NCI-H226 (cell line): ENCODE data around the gene CD99L2.

Experiments used
- DNase-seq: peaks from one replicate; pipeline ENCODE4 v3.0.0-alpha.2; 2015

CD99L2 gene

GRCh38 chrX:150898343-150899190 lies at the start of gene CD99L2:
TSS of gene CD99L2 (minus strand) at chrX:150898668. CDS start at chrX:150898588, 80 bp downstream.
- DNase-seq: peak; percentile 79

DNA sequence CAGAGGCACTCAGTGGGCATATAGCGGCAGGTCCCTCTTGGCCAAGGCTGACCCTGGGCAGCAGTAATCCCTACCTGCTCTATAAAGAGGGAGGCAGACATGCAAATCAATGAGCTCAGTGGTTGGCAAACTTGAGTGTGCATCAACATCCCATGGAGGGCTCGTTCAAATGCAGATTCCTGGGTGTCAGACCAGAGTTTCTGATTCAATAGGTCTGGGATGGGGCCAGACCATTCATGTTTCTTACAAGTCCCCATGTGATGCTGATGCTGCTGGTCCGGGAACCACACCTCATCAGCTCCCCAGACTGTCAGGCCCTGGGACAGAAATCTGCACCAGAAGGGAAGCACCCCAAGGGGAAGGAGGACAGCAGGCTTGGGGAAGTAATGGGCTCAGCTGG lies 45.8 kb upstream of the CD99L2 start:
- DNase-seq: no peak

DNA sequence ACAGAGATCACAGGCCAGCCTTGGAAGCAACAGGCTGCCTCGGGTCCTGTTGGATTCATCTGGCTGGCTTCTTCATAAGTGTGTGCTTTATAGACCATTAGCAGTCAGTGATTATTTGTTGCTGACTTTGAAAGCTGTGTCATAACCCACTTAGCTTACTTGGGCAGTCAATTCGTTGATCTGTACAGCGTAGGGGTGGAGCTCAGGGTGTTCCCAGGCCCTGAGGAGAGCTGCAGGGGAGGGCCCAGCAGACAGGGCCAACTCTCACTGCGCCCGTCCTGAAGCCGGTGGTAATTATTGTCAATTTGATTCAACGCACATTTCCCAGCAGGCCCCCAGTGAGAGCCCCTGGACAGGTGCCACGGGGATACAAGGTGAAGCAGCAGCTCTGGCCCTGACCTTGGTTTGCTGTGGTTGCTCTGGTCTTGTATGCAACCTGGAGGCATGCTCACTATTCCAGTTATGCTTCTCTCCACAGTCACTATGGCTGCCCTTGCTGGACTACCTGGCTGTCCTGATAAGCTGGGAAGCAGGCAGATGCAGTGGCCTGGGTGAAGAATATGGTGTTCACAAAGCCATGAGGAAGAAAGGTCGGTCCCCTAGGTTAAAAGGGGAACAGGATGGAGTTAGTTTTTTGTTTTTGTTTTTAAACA lies 44.6 kb upstream of the CD99L2 start:
- no peak for DNase-seq

DNA sequence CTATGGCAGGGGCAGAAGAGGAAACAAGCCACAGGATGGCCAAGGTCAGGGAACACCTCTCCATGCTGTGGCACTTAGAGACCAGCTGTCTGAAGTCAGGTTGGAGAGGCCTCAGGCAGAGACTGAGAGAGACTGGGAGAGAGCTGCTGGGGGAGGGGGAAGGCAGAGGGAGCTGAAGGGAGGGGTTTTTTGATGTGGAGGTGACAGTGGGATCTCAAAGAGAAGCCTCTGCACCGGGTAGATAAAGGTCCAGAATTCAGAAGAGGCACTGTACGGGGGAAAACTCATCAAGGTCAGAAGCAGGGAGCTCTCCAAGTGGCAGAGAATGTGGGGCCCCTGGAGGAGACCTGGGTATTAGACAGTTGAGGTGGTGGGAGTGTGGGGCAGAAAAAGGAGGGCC lies 43.1 kb upstream of the CD99L2 start:
- no peak for DNase-seq

GRCh38 chrX:150940844-150941495 lies 42.5 kb upstream of the CD99L2 start:
- no peak for DNase-seq

GRCh38 chrX:150936556-150936955 lies 38.1 kb upstream of the CD99L2 start:
- DNase-seq: no peak

DNA sequence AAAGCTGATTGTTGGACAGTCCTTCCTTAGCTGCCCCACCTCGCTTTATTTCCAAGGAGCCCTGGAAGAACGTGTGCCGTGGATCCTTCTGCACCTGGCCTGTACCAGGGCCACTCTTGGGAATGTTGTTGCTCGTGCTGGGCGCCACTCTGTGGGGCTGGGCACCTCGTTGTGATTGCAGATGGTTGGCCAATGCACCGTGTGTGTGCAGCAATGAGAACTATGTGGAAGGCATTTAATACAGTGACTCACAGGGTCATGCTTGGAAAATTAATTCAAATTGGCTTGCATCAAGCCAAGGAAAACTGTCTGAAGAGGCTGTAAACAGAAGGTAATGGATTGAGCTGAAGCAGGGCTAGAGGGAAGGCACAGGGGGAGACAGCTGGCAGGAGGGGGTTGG lies 37.0 kb upstream of the CD99L2 start:
- DNase-seq: peak; percentile 16

GRCh38 chrX:150934453-150934852 lies 36.0 kb upstream of the CD99L2 start:
- DNase-seq: peak; percentile 60

- no peak for DNase-seq
These were observed 35.5 kb upstream of the CD99L2 start for GRCh38 chrX:150933945-150934350.

GRCh38 chrX:150929058-150929457 lies 30.6 kb upstream of the CD99L2 start:
- DNase-seq: no peak

GRCh38 chrX:150926791-150927190 lies 28.3 kb upstream of the CD99L2 start:
- no peak for DNase-seq

DNA sequence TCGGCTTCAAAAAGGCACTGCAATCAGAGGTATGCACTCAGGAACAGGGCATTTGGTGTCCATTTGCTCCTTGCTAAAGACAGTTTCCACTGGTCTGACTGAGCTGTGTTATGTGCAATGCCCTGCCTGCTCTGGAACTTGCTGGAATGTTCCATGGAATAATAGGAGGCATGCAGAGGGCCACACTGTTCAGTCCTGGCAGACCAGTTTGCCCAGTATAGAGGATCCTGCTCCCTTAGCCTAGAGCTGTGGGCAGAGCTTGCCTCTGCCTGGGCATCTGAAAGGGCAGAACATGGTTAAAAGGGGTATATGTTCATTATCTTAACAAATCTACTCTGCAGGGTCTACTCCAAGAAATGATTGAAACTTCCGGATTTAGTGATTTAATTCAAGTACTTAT lies 27.8 kb upstream of the CD99L2 start:
- DNase-seq: no peak

GRCh38 chrX:150919401-150919800 lies 20.9 kb upstream of the CD99L2 start:
- no peak for DNase-seq

GRCh38 chrX:150913511-150913910 lies 15.0 kb upstream of the CD99L2 start:
- DNase-seq: no peak

DNA sequence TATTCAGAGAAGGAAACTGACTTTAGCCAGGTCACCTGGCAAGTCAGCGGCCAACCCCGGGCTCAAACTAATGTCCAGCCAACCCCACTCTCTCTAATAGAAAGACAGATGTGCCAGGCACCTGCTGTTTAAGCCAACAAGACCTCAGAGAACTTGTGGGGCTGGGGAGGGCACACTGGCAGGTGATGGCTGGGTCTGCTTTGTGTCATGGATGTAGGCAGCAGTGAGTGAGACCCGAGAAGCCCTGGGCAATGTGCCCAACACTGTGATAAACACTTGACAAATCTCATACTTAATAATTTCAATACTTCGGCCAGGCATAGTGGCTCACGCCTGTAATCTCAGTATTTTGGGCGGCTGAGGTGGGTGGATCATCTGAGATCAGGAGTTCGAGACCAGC lies 9.0 kb upstream of the CD99L2 start:
- no peak for DNase-seq

GRCh38 chrX:150906694-150907093 lies 8.2 kb upstream of the CD99L2 start:
- no peak for DNase-seq

DNA sequence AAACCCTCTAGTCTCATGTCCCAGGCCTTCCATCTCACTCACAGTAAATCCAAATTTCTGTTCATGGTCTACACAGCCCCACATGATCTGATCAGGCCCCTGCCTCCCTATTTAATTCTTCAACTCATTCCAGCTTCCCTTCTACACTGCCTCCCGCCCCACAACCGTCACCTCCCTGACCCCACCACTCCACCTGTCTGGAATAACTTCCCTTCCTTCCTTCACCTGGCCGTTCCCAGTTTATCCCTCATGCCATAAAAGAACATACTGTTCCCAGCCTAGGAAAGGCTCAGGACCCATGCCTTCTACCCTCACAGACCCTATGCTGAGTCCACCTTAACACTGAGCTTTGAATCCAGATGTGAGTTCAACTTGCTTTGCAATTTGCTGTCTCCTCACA lies 6.8 kb upstream of the CD99L2 start:
- DNase-seq: no peak

DNA sequence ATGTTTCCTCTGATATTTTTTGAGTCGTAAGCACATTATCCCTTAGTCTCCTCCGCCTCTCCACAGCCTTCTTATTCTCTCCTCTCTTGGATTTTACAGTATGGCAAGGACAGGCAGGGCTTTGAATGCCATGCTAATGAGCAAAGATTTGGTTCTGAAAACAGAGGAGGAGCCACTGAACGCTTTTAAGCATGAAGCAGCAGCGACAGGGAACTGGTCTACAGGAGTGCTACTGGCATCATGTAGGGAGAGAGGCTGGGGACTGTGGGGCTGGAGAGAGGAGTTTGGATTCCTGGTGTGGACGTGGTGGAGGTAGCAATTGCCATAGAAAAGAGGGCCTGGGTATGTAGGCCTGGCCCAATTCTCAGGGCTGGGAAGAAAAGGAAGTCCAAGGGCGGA lies 4.6 kb upstream of the CD99L2 start:
- no peak for DNase-seq

DNA sequence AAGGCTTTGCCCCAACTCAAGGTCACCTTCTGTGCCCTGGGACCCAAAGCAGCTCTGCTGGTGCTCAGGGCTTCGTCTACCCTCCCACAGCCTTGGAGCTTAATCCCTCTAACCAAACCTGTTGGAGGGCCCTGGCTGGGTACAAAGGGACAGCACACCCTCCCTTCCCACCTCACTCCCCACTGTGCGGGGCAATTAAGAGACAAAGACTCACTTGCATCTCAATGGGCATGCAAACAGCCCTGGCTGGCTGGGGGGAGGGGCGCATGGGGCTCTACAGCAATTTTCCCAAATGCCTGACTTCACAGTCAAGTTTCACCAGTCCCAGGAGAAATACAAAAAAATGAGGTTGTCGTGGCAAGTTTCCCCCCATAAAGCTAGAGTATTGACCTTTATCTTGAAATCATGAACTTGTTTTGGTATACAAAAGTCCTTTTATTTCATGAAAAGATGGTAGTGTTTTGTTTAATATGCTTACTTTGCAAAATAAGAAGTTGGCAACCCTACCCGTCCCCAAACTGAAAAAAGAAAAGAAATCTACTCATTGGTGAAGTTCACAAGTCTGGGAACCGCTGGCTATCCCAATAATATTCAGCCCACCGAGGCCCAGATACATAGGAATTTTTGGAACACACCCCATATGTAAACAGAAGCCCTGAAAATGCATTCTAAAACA lies 4.1 kb upstream of the CD99L2 start:
- DNase-seq: no peak

DNA sequence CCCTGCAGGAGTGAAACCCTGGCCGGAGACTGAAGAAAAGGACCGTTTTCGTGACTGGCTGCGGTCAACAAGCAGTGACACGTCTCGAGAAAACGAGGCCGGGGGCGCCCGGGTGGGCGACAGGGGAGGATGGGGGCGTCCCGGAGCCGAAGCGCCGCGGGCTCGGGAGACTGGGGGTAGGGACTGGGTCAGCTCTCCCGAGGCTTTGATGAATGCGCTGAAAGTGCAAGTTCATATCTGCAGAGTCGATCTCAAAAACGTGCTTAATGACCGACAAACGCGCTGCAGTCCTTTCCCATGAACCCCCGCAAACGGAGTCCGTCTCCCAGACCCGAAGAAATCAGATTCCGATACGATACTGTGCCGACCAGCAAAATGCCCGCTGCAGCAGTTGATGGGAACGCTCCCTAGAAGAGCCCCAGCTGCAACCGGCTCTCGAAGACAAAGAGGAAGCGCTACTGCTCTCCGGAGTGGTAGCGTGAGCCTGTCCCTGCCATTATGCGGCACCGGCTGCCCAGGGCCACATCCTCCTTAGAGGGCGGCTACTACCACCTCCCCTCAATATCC lies 806 bp upstream of the CD99L2 start:
- no peak for DNase-seq

GRCh38 chrX:150897421-150898320 lies 797 bp downstream of the CD99L2 start:
- no peak for DNase-seq

- no peak for DNase-seq
These were observed 1.8 kb downstream of the CD99L2 start for GRCh38 chrX:150896632-150897031.
